H1 (cell line): ENCODE data around the gene COQ8B. TPM values are rescaled to one million over a fixed set of nuclear protein-coding genes. Genes with fewer than 3 reads are reported as not detected.

Experiments
- CTCF ChIA-PET: fragments of 300-600 bp; sonication (Branson Sonifier 250); formaldehyde crosslinking; loops from one replicate; lab custom pipeline; 2021; ENCODE audit not compliant: partially characterized antibody; lab: Charles Lee
- POLR2A ChIA-PET: fragments of 300-600 bp; sonication (Branson Sonifier 250); formaldehyde crosslinking; loops from one replicate; lab custom pipeline; 2021; ENCODE audit warnings: inconsistent platforms; ENCODE audit not compliant: partially characterized antibody; lab: Charles Lee
- DNase-seq, 2 experiments: peaks; one replicate each; pipeline versions ENCODE4 v3.0.0 to v3.0.0-alpha.2; 2010 to 2022; ENCODE audit warnings: low spot score in 2 of 2, low read depth in 1 of 2, mixed read lengths in 1 of 2
- FAIRE-seq: peaks from 2 replicates; lab custom pipeline; 2011; peaks lifted over from hg19 to GRCh38; lab: Jason Lieb, UNC
- H2AFZ ChIP-seq: 2 replicates; pipeline ENCODE4 v1.8.1; 2012; ENCODE audit warnings: low read length, inconsistent platforms
- H2AK5ac ChIP-seq: 2 replicates; pipeline ENCODE4 v1.6.1; 2013; ENCODE audit warnings: low read depth, low read length
- H2BK120ac ChIP-seq: replicated peaks from 2 replicates; pipeline ENCODE3; 2013; ENCODE audit warnings: low read depth, low read length, inconsistent platforms
- H2BK12ac ChIP-seq: 2 replicates; pipeline ENCODE4 v1.6.1; 2013; ENCODE audit warnings: low read depth, low read length
- H2BK15ac ChIP-seq: 2 replicates; pipeline ENCODE4 v1.6.1; 2013; ENCODE audit warnings: low read length
- H2BK20ac ChIP-seq: 2 replicates; pipeline ENCODE4 v1.6.1; 2013; ENCODE audit warnings: low read length
- H2BK5ac ChIP-seq: 2 replicates; pipeline ENCODE4 v1.6.1; 2013; ENCODE audit warnings: low read depth, low read length
- H3K14ac ChIP-seq: 2 replicates; pipeline ENCODE4 v1.6.1; 2013; ENCODE audit warnings: inconsistent platforms; ENCODE audit not compliant: insufficient read length
- H3K18ac ChIP-seq: 2 replicates; pipeline ENCODE4 v1.6.1; 2013; ENCODE audit warnings: low read length; ENCODE audit errors: extremely low read depth
- H3K23ac ChIP-seq: 2 replicates; pipeline ENCODE4 v1.6.1; 2013; ENCODE audit warnings: inconsistent platforms; ENCODE audit not compliant: insufficient read length
- H3K23me2 ChIP-seq: 2 replicates; pipeline ENCODE4 v1.6.1; 2013; ENCODE audit warnings: low read depth, low read length
- H3K27ac ChIP-seq: 2 replicates; pipeline ENCODE4 v1.6.1; 2011; ENCODE audit warnings: low read depth, low read length, inconsistent platforms
- H3K27me3 ChIP-seq, 4 experiments: replicated peaks in 1 of 4; 1 replicate in 1 of 4; 2 replicates in 3 of 4; pipeline versions ENCODE4 v1.6.1 to v1.8.1; 2011 to 2013; ENCODE audit warnings: low read length in 3 of 4, mild to moderate bottlenecking in 3 of 4, inconsistent platforms in 2 of 4, mixed read lengths in 2 of 4, moderate library complexity in 1 of 4; ENCODE audit not compliant: control insufficient read depth in 3 of 4, insufficient read depth in 3 of 4; ENCODE audit errors: extremely low read depth in 1 of 4
- H3K36me3 ChIP-seq, 4 experiments: 2 replicates each; pipeline versions ENCODE4 v1.6.1 to v1.8.1; 2011 to 2013; ENCODE audit warnings: mild to moderate bottlenecking in 4 of 4, low read length in 3 of 4, moderate library complexity in 2 of 4, control low read depth in 1 of 4, inconsistent platforms in 1 of 4; ENCODE audit not compliant: insufficient read depth in 4 of 4, control insufficient read depth in 2 of 4
- H3K4ac ChIP-seq: replicated peaks from 2 replicates; pipeline ENCODE3; 2013; ENCODE audit warnings: low read length, low read depth, mixed read lengths, inconsistent platforms; ENCODE audit not compliant: insufficient read length
- H3K4me1 ChIP-seq, 4 experiments: replicated peaks in 1 of 4; 1 replicate in 1 of 4; 2 replicates in 3 of 4; pipeline versions ENCODE4 v1.6.1 to v1.8.1; 2011 to 2013; ENCODE audit warnings: low read length in 3 of 4, inconsistent platforms in 2 of 4, mixed read lengths in 1 of 4; ENCODE audit not compliant: insufficient read depth in 4 of 4, control insufficient read depth in 3 of 4
- H3K4me2 ChIP-seq, 2 experiments: 2 replicates each; pipeline versions ENCODE4 v1.6.1 to v1.8.1; 2011 to 2013; ENCODE audit warnings: low read depth in 2 of 2, low read length in 2 of 2, control low read depth in 1 of 2, inconsistent platforms in 1 of 2, mild to moderate bottlenecking in 1 of 2; ENCODE audit not compliant: insufficient read depth in 1 of 2
- H3K4me3 ChIP-seq, 4 experiments: fragments of 200-600, 300-600 bp in 1 of 4; sonication (generic), shearing (Covaris generic), sonication (Bioruptor Twin) in 1 of 4; 2 replicates each; pipeline versions ENCODE4 v1.5.1 to v1.8.1; 2011 to 2016; ENCODE audit warnings: low read length in 4 of 4, low read depth in 3 of 4, control low read depth in 2 of 4, inconsistent platforms in 2 of 4, mild to moderate bottlenecking in 2 of 4, mixed read lengths in 1 of 4, moderate library complexity in 1 of 4; ENCODE audit not compliant: insufficient read depth in 2 of 4; ENCODE audit errors: extremely low read depth in 1 of 4
- H3K56ac ChIP-seq: replicated peaks from 2 replicates; pipeline ENCODE3; 2013; ENCODE audit warnings: low read depth, mild to moderate bottlenecking, mixed read lengths, low read length, inconsistent platforms; ENCODE audit not compliant: insufficient read length
- H3K79me1 ChIP-seq: 2 replicates; pipeline ENCODE4 v1.6.1; 2013; ENCODE audit warnings: low read depth, low read length, control low read depth
- H3K79me2 ChIP-seq, 2 experiments: 2 replicates each; pipeline versions ENCODE4 v1.6.1 to v1.8.1; 2012 to 2013; ENCODE audit warnings: low read length in 2 of 2, mild to moderate bottlenecking in 2 of 2, inconsistent platforms in 1 of 2; ENCODE audit not compliant: insufficient read depth in 2 of 2, control insufficient read depth in 1 of 2
- H3K9ac ChIP-seq, 4 experiments: replicated peaks in 1 of 4; 1 replicate in 1 of 4; 2 replicates in 3 of 4; pipeline versions ENCODE4 v1.6.1 to v1.8.1; 2011 to 2013; ENCODE audit warnings: low read depth in 3 of 4, low read length in 3 of 4, control low read depth in 2 of 4, mild to moderate bottlenecking in 2 of 4, moderate library complexity in 2 of 4, inconsistent platforms in 1 of 4; ENCODE audit errors: extremely low read depth in 1 of 4
- H3K9me3 ChIP-seq, 2 experiments: 2 replicates each; pipeline versions ENCODE4 v1.6.1 to v1.8.1; 2012 to 2013; ENCODE audit warnings: mild to moderate bottlenecking in 2 of 2, moderate library complexity in 2 of 2, control low read depth in 1 of 2, inconsistent platforms in 1 of 2, low read depth in 1 of 2, low read length in 1 of 2, mixed read lengths in 1 of 2; ENCODE audit not compliant: insufficient read depth in 2 of 2
- H4K20me1 ChIP-seq, 2 experiments: replicated peaks in 1 of 2; 2 replicates each; pipeline versions ENCODE3 to v1.8.1; 2011 to 2013; ENCODE audit warnings: inconsistent platforms in 2 of 2, low read length in 2 of 2, mild to moderate bottlenecking in 1 of 2; ENCODE audit not compliant: insufficient read depth in 2 of 2, control insufficient read depth in 1 of 2
- H4K5ac ChIP-seq: 2 replicates; pipeline ENCODE4 v1.6.1; 2013; ENCODE audit warnings: low read length, low read depth, mixed read lengths, inconsistent platforms; ENCODE audit not compliant: insufficient read length
- H4K8ac ChIP-seq: 2 replicates; pipeline ENCODE4 v1.8.0; 2013; ENCODE audit warnings: mild to moderate bottlenecking, moderate library complexity, low read length, inconsistent platforms; ENCODE audit not compliant: insufficient read depth; ENCODE audit errors: extremely low read depth
- H4K91ac ChIP-seq: replicated peaks from 2 replicates; pipeline ENCODE3; 2013; ENCODE audit warnings: low read length, mixed read lengths, inconsistent platforms; ENCODE audit not compliant: insufficient read length
- BCL11A ChIP-seq, 2 experiments: IDR thresholded peaks; one replicate each; pipeline ENCODE4 v1.6.1; 2011; ENCODE audit warnings: low read depth in 2 of 2, low read length in 2 of 2, mild to moderate bottlenecking in 2 of 2
- PHF8 ChIP-seq: fragments of 200-600 bp; sonication (generic); conservative IDR thresholded peaks from 2 replicates; pipeline ENCODE4 v1.7.1; 2012; ENCODE audit warnings: low read depth, mild to moderate bottlenecking, inconsistent platforms, low read length, moderate library complexity
- RBBP5 ChIP-seq: IDR thresholded peaks from 2 replicates; pipeline ENCODE4 v1.7.1; 2012; ENCODE audit warnings: low read depth, mild to moderate bottlenecking, inconsistent platforms, low read length, moderate library complexity, borderline replicate concordance
- SIX5 ChIP-seq: IDR thresholded peaks from 2 replicates; pipeline ENCODE4 v1.6.1; 2011; ENCODE audit warnings: mild to moderate bottlenecking, low read depth, low read length
- SP2 ChIP-seq: IDR thresholded peaks from 2 replicates; pipeline ENCODE4 v1.6.1; 2012; ENCODE audit warnings: mild to moderate bottlenecking, low read length, inconsistent platforms
- SUZ12 ChIP-seq: fragments of 200-600 bp; sonication (generic); IDR thresholded peaks from 2 replicates; pipeline ENCODE4 v1.6.1; 2012; ENCODE audit warnings: mild to moderate bottlenecking, inconsistent platforms, low read length, moderate library complexity, mixed read lengths
- TBP ChIP-seq: IDR thresholded peaks from 2 replicates; pipeline ENCODE4 v1.6.1; 2011; ENCODE audit warnings: low read depth, low read length, improper control_type of control experiment
- YY1 ChIP-seq: IDR thresholded peaks from 2 replicates; pipeline ENCODE4 v1.6.1; 2011; ENCODE audit warnings: low read depth, mild to moderate bottlenecking, low read length
- WGBS, 2 experiments: shearing (Covaris generic) in 1 of 2; methylation state at CpG; one replicate each; pipeline versions ENCODE4 v1.1.6 to v1.1.7; 2013 to 2015; ENCODE audit warnings: low lambda C conversion rate in 2 of 2, mixed read lengths in 2 of 2, inconsistent platforms in 1 of 2, low coverage in 1 of 2, missing lambda C conversion rate in 1 of 2; ENCODE audit not compliant: insufficient replicate concordance in 2 of 2, insufficient coverage in 1 of 2, insufficient read length in 1 of 2; ENCODE audit errors: extremely low coverage in 1 of 2, missing lambda C conversion rate in 1 of 2; 5-methylcytosine and 5-hydroxymethylcytosine counted together
- polyA plus RNA-seq, 7 experiments: library from polyadenylated mRNA; depleted of rRNA in 3 of 7; stranded (reverse) in 5 of 7; unstranded in 2 of 7; fragments of >200 nt in 5 of 7; fragments of 200-250 nt in 2 of 7; gene quantifications; 1 replicate in 5 of 7; 2 replicates in 1 of 7; 4 replicates in 1 of 7; pipeline versions ENCODE4 v1.2.1 to v1.2.3, GENCODE V29; 2011 to 2013; ENCODE audit warnings: missing spikeins in 2 of 7, mixed read lengths in 2 of 7
- total RNA-seq: library from RNA; stranded (reverse); fragmentation: NEBNext Ultra II Directional; extraction: Animal tissue kit (Norgen Biotek cat#: 25700); gene quantifications from 2 replicates; pipeline ENCODE4 v1.2.1, GENCODE V29; 2021
- TF ChIP-seq, protein P1 (sequence below), 3 experiments: IDR thresholded peaks; 1 replicate in 2 of 3; 2 replicates in 1 of 3; pipeline versions ENCODE4 v1.5.1 to v1.6.1; 2011; ENCODE audit warnings: low read length in 3 of 3, mild to moderate bottlenecking in 3 of 3, inconsistent platforms in 2 of 3, low read depth in 1 of 3, moderate library complexity in 1 of 3; ENCODE audit not compliant: insufficient read depth in 1 of 3; ENCODE audit errors: control extremely low read depth in 1 of 3
- TF ChIP-seq, protein P2 (sequence below): IDR thresholded peaks from 2 replicates; pipeline ENCODE4 v1.6.1; 2012; ENCODE audit warnings: low read length, inconsistent platforms

COQ8B gene
- total and polyA plus RNA-seq, 2 of the 8 experiments (the other 6 are each of a cell fraction or from before 2014, with no cell fraction given) = 41.7 to 46.1 TPM

DNA sequence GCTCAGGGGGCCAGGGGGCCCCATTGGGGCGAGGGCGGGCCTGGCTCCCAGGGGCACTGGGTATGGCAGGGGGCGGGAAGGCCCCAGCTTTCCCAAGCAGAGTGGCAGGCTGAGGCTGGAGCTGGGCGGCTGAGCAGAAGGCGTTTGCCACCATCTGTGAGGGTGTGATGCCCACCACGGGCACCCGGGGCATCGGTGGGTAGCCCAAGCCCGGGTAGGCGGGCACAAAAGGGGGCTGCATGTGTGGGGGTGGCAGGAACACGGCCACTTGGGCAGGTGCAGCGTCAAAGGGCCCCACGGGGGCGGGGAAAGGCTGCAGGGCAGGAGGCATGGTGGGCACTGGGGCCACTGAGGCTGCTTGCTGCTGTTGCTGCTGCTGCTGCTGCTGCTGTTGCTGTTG, 49.1 kb downstream of the COQ8B start:
- Histone ChIP-seq H3K18ac (no peak overlapping the region), H2BK12ac (no peak overlapping the region), H3K27me3 (no peaks in the 10 kb centered on the region; a peak in 1 of 7 replicates), H3K79me1 (no peaks in the 10 kb centered on the region; the same call in 1 of the 2 replicates), H3K56ac (no peak overlapping the region), H3K27ac (no peak overlapping the region), H3K9ac (no peak overlapping the region), H4K5ac (no peak overlapping the region), H4K20me1 (peaks cover 0 to 9% of the 10 kb centered on the region in 2 experiments), H4K91ac (no peak overlapping the region), H3K79me2 (no peaks in the 10 kb centered on the region), H3K23ac (no peak overlapping the region), H3K4ac (no peak overlapping the region), H3K4me2 (no peak overlapping the region), H3K23me2 (peaks cover 2% of the 10 kb centered on the region; the same call in 1 of the 2 replicates), H2BK20ac (no peak overlapping the region), H2AK5ac (no peak overlapping the region), H3K4me1 (peaks cover 0 to 4% (median 3%) of the 10 kb centered on the region in 4 experiments; a peak in 5 of 7 replicates), H3K4me3 (no peak overlapping the region), H3K36me3 (peaks cover 3 to 39% (median 17%) of the 10 kb centered on the region in 4 experiments; a peak in 5 of 8 replicates), H4K8ac (no peak overlapping the region), H2BK15ac (no peak overlapping the region), H2AFZ (no peak overlapping the region), H3K9me3 (no peaks in the 10 kb centered on the region), H3K14ac (no peak overlapping the region), H2BK120ac (no peak overlapping the region), H2BK5ac (no peak overlapping the region)
- DNase-seq (no peak), FAIRE-seq (no peak)
- CTCF ChIA-PET = interaction anchor here (0.6 to 1.2 kb wide), 2 partner anchors 11 to 477 kb away, joined by 3 read pairs; no protein-coding TSS in a partner anchor
- POLR2A ChIA-PET = no interaction called here
- 86% methylated on average over 3 of the region's 14 CpGs; no CpG with 5 or more reads in 1 of the 2 experiments for WGBS, 2 experiments
- TF ChIP-seq PHF8 = no peak
- no peak for TF ChIP-seq SIX5
- TF ChIP-seq BCL11A (IDR thresholded peaks at IDR 0.05; ENCODE audit: low read depth in 2 of 2, low read length in 2 of 2) = no peak
- no peak for TF ChIP-seq SUZ12
- TF ChIP-seq SP2 = no peak
- TF ChIP-seq, protein P1, sequence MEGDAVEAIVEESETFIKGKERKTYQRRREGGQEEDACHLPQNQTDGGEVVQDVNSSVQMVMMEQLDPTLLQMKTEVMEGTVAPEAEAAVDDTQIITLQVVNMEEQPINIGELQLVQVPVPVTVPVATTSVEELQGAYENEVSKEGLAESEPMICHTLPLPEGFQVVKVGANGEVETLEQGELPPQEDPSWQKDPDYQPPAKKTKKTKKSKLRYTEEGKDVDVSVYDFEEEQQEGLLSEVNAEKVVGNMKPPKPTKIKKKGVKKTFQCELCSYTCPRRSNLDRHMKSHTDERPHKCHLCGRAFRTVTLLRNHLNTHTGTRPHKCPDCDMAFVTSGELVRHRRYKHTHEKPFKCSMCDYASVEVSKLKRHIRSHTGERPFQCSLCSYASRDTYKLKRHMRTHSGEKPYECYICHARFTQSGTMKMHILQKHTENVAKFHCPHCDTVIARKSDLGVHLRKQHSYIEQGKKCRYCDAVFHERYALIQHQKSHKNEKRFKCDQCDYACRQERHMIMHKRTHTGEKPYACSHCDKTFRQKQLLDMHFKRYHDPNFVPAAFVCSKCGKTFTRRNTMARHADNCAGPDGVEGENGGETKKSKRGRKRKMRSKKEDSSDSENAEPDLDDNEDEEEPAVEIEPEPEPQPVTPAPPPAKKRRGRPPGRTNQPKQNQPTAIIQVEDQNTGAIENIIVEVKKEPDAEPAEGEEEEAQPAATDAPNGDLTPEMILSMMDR (IDR thresholded peaks at IDR 0.05; ENCODE audit: control extremely low read depth in 1 of 3, insufficient read depth in 1 of 3, low read depth in 1 of 3, low read length in 3 of 3) = no peak
- no peak for TF ChIP-seq TBP
- TF ChIP-seq YY1 = no peak
- TF ChIP-seq RBBP5 = no peak
- TF ChIP-seq, protein P2, sequence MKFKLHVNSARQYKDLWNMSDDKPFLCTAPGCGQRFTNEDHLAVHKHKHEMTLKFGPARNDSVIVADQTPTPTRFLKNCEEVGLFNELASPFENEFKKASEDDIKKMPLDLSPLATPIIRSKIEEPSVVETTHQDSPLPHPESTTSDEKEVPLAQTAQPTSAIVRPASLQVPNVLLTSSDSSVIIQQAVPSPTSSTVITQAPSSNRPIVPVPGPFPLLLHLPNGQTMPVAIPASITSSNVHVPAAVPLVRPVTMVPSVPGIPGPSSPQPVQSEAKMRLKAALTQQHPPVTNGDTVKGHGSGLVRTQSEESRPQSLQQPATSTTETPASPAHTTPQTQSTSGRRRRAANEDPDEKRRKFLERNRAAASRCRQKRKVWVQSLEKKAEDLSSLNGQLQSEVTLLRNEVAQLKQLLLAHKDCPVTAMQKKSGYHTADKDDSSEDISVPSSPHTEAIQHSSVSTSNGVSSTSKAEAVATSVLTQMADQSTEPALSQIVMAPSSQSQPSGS = no peak
